ENCODE results near the gene SPACA4. TPM values are rescaled to one million over a fixed set of nuclear protein-coding genes. Genes with fewer than 3 reads are reported as not detected.

SPACA4 gene, protein sequence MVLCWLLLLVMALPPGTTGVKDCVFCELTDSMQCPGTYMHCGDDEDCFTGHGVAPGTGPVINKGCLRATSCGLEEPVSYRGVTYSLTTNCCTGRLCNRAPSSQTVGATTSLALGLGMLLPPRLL
- total RNA-seq, result not detected

DNA sequence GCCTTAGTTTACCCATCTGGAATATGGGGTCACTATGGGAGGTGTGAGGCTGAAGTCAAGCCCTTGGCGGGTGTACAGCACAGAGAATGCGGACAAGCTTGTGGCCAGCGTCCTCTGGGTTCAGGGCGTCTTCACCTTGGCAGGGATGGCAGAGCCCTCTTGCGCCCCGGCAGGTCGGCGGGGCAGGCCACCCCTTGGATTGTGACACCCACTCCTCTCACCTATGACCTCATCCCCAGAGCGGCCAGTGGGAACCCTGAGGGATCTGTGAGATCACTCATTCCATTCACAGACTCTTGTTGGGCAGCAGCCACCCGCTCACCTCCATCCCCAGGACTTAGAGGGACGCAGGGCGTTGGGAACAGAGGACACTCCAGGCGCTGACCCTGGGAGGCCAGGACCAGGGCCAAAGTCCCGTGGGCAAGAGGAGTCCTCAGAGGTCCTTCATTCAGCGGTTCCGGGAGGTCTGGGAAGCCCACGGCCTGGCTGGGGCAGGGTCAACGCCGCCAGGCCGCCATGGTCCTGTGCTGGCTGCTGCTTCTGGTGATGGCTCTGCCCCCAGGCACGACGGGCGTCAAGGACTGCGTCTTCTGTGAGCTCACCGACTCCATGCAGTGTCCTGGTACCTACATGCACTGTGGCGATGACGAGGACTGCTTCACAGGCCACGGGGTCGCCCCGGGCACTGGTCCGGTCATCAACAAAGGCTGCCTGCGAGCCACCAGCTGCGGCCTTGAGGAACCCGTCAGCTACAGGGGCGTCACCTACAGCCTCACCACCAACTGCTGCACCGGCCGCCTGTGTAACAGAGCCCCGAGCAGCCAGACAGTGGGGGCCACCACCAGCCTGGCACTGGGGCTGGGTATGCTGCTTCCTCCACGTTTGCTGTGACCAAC, at the start of gene SPACA4:
Gene SPACA4, plus strand, starts transcription at position 280 of the 896 bp plus-strand sequence. Its CDS starts 237 bp downstream, at position 517.
- no peak within 1 kb of the TSS for H3K4me3 ChIP-seq
- no peak for DNase-seq (ENCODE audit: extremely low spot score)
- peaks cover 0 to 3% (median 0%) of the 10 kb centered on the region in 4 donors for H3K4me1 ChIP-seq
- no peaks in the 10 kb centered on the region for H3K9me3 ChIP-seq
- H3K27ac ChIP-seq (replicated peaks in 1 of 4), result no peak within 1 kb of the TSS
- no peak for TF ChIP-seq POLR2AphosphoS5 (IDR thresholded peaks at IDR 0.05)
- TF ChIP-seq, protein P1, sequence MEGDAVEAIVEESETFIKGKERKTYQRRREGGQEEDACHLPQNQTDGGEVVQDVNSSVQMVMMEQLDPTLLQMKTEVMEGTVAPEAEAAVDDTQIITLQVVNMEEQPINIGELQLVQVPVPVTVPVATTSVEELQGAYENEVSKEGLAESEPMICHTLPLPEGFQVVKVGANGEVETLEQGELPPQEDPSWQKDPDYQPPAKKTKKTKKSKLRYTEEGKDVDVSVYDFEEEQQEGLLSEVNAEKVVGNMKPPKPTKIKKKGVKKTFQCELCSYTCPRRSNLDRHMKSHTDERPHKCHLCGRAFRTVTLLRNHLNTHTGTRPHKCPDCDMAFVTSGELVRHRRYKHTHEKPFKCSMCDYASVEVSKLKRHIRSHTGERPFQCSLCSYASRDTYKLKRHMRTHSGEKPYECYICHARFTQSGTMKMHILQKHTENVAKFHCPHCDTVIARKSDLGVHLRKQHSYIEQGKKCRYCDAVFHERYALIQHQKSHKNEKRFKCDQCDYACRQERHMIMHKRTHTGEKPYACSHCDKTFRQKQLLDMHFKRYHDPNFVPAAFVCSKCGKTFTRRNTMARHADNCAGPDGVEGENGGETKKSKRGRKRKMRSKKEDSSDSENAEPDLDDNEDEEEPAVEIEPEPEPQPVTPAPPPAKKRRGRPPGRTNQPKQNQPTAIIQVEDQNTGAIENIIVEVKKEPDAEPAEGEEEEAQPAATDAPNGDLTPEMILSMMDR (IDR thresholded peaks at IDR 0.05), result no peak
- TF ChIP-seq POLR2A (IDR thresholded peaks at IDR 0.05; ENCODE audit: low read depth), result no peak
- no peak for TF ChIP-seq EP300 (IDR thresholded peaks at IDR 0.05)
- 86% methylated on average over 19 of the region's 39 CpGs for WGBS
- H3K27me3 ChIP-seq, result no peaks in the 10 kb centered on the region
- intact Hi-C loops (cut with DNase I), result no loop called here
- H3K36me3 ChIP-seq, result no peaks in the 10 kb centered on the region

DNA sequence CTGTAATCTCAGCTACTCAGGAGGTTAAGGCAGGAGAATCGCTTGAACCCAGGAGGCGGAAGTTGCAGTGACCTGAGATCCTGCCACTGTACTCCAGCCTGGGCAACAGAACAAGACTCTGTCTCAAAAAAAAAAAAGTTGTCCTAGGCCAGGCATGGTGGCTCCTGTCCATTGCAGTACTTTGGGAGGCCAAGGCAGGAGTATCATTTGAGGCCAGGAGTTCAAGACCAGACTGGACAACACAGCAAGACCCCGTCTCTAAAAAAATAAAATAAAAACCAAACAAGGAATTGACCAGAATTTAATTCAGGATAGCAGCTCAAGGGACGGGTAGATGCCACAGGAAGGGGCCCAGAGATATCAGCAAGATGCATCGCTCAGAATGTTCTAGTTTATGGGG, 49.7 kb upstream of the SPACA4 start:
- DNase-seq (ENCODE audit: extremely low spot score), result no peak
- no peak overlapping the region for H3K27ac ChIP-seq (replicated peaks in 1 of 4)
- peaks cover 0 to 45% (median 3%) of the 10 kb centered on the region in 4 donors for H3K27me3 ChIP-seq
- H3K4me3 ChIP-seq, result no peak overlapping the region
- H3K36me3 ChIP-seq, result no peaks in the 10 kb centered on the region
- H3K9me3 ChIP-seq, result no peaks in the 10 kb centered on the region
- TF ChIP-seq, protein P1 (IDR thresholded peaks at IDR 0.05), result no peak
- TF ChIP-seq POLR2A (IDR thresholded peaks at IDR 0.05; ENCODE audit: low read depth) (no peak), POLR2AphosphoS5 (IDR thresholded peaks at IDR 0.05) (no peak), EP300 (IDR thresholded peaks at IDR 0.05) (no peak)
- WGBS, result 98% methylated on average over 5 of the region's 5 CpGs
- peaks cover 0 to 5% (median 2%) of the 10 kb centered on the region in 4 donors for H3K4me1 ChIP-seq
- intact Hi-C loops (cut with DNase I), result no loop called here

DNA sequence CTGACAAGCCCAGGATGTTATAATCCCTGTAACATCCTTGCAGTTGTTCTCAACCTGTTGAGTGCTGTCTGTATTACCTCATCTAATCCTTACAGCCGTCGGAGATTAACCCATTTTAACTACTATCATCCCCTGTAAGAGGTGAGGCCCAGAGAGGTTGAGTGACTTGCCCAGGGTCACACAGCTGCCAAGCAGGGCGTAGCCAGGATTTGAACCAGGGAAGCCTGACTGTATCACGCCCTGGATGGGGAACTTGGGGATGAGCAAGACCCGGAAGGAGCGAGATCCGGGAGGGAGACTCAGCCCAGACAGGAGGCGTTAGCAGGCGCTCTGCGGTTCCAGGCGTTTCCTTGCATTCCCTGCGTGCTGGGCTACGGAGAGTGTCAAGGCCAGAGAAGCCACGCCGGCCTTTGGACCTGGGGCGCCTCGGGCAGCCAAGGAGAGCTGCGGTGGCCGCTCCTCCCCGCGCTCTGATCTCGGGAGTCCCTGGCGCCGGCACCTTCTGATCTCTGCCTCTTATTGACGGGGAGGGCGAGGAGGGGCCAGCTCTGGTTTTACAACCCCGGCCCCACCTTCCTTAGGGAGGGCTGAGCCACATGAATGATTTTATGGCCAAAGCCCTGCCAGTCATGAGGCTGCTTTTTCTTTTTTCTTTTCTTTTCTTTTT, 48.4 kb upstream of the SPACA4 start:
- H3K27ac ChIP-seq (replicated peaks in 1 of 4), result no peak overlapping the region
- DNase-seq (ENCODE audit: extremely low spot score), result no peak
- TF ChIP-seq POLR2AphosphoS5 (IDR thresholded peaks at IDR 0.05), result no peak
- no peak for TF ChIP-seq POLR2A (IDR thresholded peaks at IDR 0.05; ENCODE audit: low read depth)
- TF ChIP-seq, protein P1 (IDR thresholded peaks at IDR 0.05), result no peak
- TF ChIP-seq EP300 (IDR thresholded peaks at IDR 0.05), result no peak
- intact Hi-C loops (cut with DNase I), result no loop called here
- no peaks in the 10 kb centered on the region for H3K9me3 ChIP-seq
- peak overlapping the region in 2 of 4 donors; percentile 10 to 29 for H3K4me3 ChIP-seq
- no peaks in the 10 kb centered on the region for H3K36me3 ChIP-seq
- peaks cover 0 to 5% (median 2%) of the 10 kb centered on the region in 4 donors for H3K4me1 ChIP-seq
- WGBS, result 23% methylated on average over 15 of the region's 27 CpGs
- H3K27me3 ChIP-seq, result peaks cover 0 to 32% (median 3%) of the 10 kb centered on the region in 4 donors

DNA sequence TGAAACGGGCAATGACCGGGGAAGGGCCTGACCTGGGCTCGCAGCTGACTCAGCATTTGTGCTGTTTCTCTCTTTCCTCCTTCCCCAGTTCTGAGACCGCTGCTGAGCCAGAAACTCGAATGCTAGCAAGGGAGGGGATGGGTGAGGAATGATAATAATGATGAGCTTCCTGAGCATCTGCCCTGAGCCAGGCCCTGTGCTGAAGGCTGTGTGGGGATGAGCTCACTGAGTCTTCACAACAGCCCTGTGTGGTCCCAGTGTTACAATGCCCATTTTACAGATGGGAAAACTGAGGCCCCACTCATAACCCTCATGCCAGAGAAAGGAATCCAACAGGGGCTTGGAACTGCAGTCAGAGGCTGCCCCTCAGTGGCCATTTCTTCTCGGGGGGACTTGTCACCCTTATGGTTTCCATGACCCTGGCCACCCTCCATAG, 46.4 kb upstream of the SPACA4 start:
- no peaks in the 10 kb centered on the region for H3K36me3 ChIP-seq
- H3K4me1 ChIP-seq, result peaks cover 0 to 5% (median 2%) of the 10 kb centered on the region in 4 donors
- DNase-seq (ENCODE audit: extremely low spot score), result no peak
- intact Hi-C loops (cut with DNase I), result no loop called here
- H3K4me3 ChIP-seq, result no peak overlapping the region
- H3K27me3 ChIP-seq, result peaks cover 0 to 15% (median 3%) of the 10 kb centered on the region in 4 donors
- 81% methylated on average over 6 of the region's 6 CpGs for WGBS
- no peaks in the 10 kb centered on the region for H3K9me3 ChIP-seq
- H3K27ac ChIP-seq (replicated peaks in 1 of 4), result no peak overlapping the region
- TF ChIP-seq EP300 (IDR thresholded peaks at IDR 0.05) (no peak), POLR2A (IDR thresholded peaks at IDR 0.05; ENCODE audit: low read depth) (no peak), POLR2AphosphoS5 (IDR thresholded peaks at IDR 0.05) (no peak)
- TF ChIP-seq, protein P1 (IDR thresholded peaks at IDR 0.05), result no peak

Data from esophagus muscularis mucosa (tissue), 4 donors.